IPS DF 4.7 (cell line): ENCODE measurements around the gene ATOH7.
"Not testable (repeated sequence)": the region's sequence is repeated elsewhere in the genome, so short reads cannot be mapped to it uniquely, and the experiment has no call there.

Experiments
- DNase-seq: peaks from one replicate; pipeline ENCODE4 v3.0.0-alpha.2; 2013; ENCODE audit warnings: low spot score; ENCODE audit errors: extremely low read depth

ATOH7 gene

GRCh38 chr10:68237173-68237572 is 5.3 kb upstream of the ATOH7 start:
- DNase-seq: no peak

GRCh38 chr10:68235581-68235980 is 3.7 kb upstream of the ATOH7 start:
- DNase-seq: no peak

GRCh38 chr10:68235111-68235510 is 3.2 kb upstream of the ATOH7 start:
- DNase-seq: no peak

GRCh38 chr10:68233046-68233445 is 1.1 kb upstream of the ATOH7 start:
- DNase-seq: no peak

- DNase-seq: peak; percentile 38
Observed at GRCh38 chr10:68231106-68231816, 652 bp downstream of the ATOH7 start.

GRCh38 chr10:68230268-68230667 is 1.6 kb downstream of the ATOH7 start:
- no peak for DNase-seq

GRCh38 chr10:68224810-68225209 is 7.1 kb downstream of the ATOH7 start:
- DNase-seq: no peak

GRCh38 chr10:68223535-68224165 is 8.3 kb downstream of the ATOH7 start:
- DNase-seq: peak; percentile 19

- DNase-seq: no peak
Observed at GRCh38 chr10:68222391-68222790, 9.5 kb downstream of the ATOH7 start.

- no peak for DNase-seq
Observed at GRCh38 chr10:68221196-68221595, 10.7 kb downstream of the ATOH7 start.

GRCh38 chr10:68218786-68219185 is 13.1 kb downstream of the ATOH7 start:
- DNase-seq: no peak

GRCh38 chr10:68212721-68213352 is 19.1 kb downstream of the ATOH7 start:
- no peak for DNase-seq

GRCh38 chr10:68211669-68212068 is 20.2 kb downstream of the ATOH7 start:
- DNase-seq: no peak

GRCh38 chr10:68208424-68209042 is 23.4 kb downstream of the ATOH7 start:
- DNase-seq: no peak

GRCh38 chr10:68202960-68203353 is 29.0 kb downstream of the ATOH7 start:
- no peak for DNase-seq

- no peak for DNase-seq
Observed at GRCh38 chr10:68196701-68197100, 35.2 kb downstream of the ATOH7 start.

GRCh38 chr10:68195776-68196175 is 36.1 kb downstream of the ATOH7 start:
- not testable (repeated sequence) for DNase-seq

- DNase-seq: no peak
Observed at GRCh38 chr10:68194290-68194689, 37.6 kb downstream of the ATOH7 start.

GRCh38 chr10:68192113-68192512 is 39.8 kb downstream of the ATOH7 start:
- no peak for DNase-seq

GRCh38 chr10:68188835-68189234 is 43.1 kb downstream of the ATOH7 start:
- no peak for DNase-seq

- DNase-seq: no peak
Observed at GRCh38 chr10:68185085-68185484, 46.8 kb downstream of the ATOH7 start.

GRCh38 chr10:68184546-68184945 is 47.4 kb downstream of the ATOH7 start:
- DNase-seq: no peak
